ENCODE results near the gene ROR2.
"Not testable (repeated sequence)": the region's sequence is repeated elsewhere in the genome, so short reads cannot be mapped to it uniquely, and the experiment has no call there.

The ROR2 gene

GRCh38 chr9:91541734-91542133 is 408.3 kb downstream of the ROR2 start:
- no peak for TF ChIP-seq CTCF (IDR thresholded peaks at IDR 0.05; ENCODE audit: extremely low read depth, insufficient read depth, missing control alignments)
- DNase-seq (ENCODE audit: low spot score) = no peak
- in situ Hi-C loops (cut with MboI; ENCODE audit: low pct_unique_long_range_greater_than_20kb, low sequenced_read_pairs, unreplicated experiment) = no loop called here

GRCh38 chr9:91540506-91540905 is 409.5 kb downstream of the ROR2 start:
- DNase-seq (ENCODE audit: low spot score); in situ Hi-C loops (cut with MboI; ENCODE audit: low pct_unique_long_range_greater_than_20kb, low sequenced_read_pairs, unreplicated experiment): not testable (repeated sequence)

- no peak for TF ChIP-seq CTCF (IDR thresholded peaks at IDR 0.05; ENCODE audit: extremely low read depth, insufficient read depth, missing control alignments)
- DNase-seq (ENCODE audit: low spot score) = no peak
- in situ Hi-C loops (cut with MboI; ENCODE audit: low pct_unique_long_range_greater_than_20kb, low sequenced_read_pairs, unreplicated experiment) = no loop called here
These were observed 413.8 kb downstream of the ROR2 start for GRCh38 chr9:91536211-91536691.

GRCh38 chr9:91534374-91534773 is 415.7 kb downstream of the ROR2 start:
- in situ Hi-C loops (cut with MboI; ENCODE audit: low pct_unique_long_range_greater_than_20kb, low sequenced_read_pairs, unreplicated experiment) = no loop called here
- no peak for TF ChIP-seq CTCF (IDR thresholded peaks at IDR 0.05; ENCODE audit: extremely low read depth, insufficient read depth, missing control alignments)
- no peak for DNase-seq (ENCODE audit: low spot score)

GRCh38 chr9:91533382-91533781 is 416.6 kb downstream of the ROR2 start:
- in situ Hi-C loops (cut with MboI; ENCODE audit: low pct_unique_long_range_greater_than_20kb, low sequenced_read_pairs, unreplicated experiment) = no loop called here
- TF ChIP-seq CTCF (IDR thresholded peaks at IDR 0.05; ENCODE audit: extremely low read depth, insufficient read depth, missing control alignments) = no peak
- no peak for DNase-seq (ENCODE audit: low spot score)

GRCh38 chr9:91532325-91532724 is 417.7 kb downstream of the ROR2 start:
- no peak for DNase-seq (ENCODE audit: low spot score)
- TF ChIP-seq CTCF (IDR thresholded peaks at IDR 0.05; ENCODE audit: extremely low read depth, insufficient read depth, missing control alignments) = no peak
- in situ Hi-C loops (cut with MboI; ENCODE audit: low pct_unique_long_range_greater_than_20kb, low sequenced_read_pairs, unreplicated experiment) = no loop called here

GRCh38 chr9:91530829-91531228 is 419.2 kb downstream of the ROR2 start:
- DNase-seq (ENCODE audit: low spot score) = no peak
- TF ChIP-seq CTCF (IDR thresholded peaks at IDR 0.05; ENCODE audit: extremely low read depth, insufficient read depth, missing control alignments) = no peak
- in situ Hi-C loops (cut with MboI; ENCODE audit: low pct_unique_long_range_greater_than_20kb, low sequenced_read_pairs, unreplicated experiment) = no loop called here
